Subcutaneous abdominal adipose tissue (tissue), 5 donors: ENCODE results near the gene FAM25G.
"Not testable (repeated sequence)": the region's sequence is repeated elsewhere in the genome, so short reads cannot be mapped to it uniquely, and the experiment has no call there.

Experiments
- H3K27ac ChIP-seq: one replicate; pipeline ENCODE4 v1.7.0; 2013; ENCODE audit warnings: low read depth, mild to moderate bottlenecking, inconsistent platforms, low read length, moderate library complexity
- H3K27me3 ChIP-seq, 5 donors: one replicate each; pipeline ENCODE4 v1.7.0; 2013; ENCODE audit warnings: low read length in 5 of 5, inconsistent platforms in 1 of 5; ENCODE audit not compliant: control insufficient read depth in 5 of 5, insufficient read depth in 4 of 5
- H3K36me3 ChIP-seq, 5 donors: one replicate each; pipeline ENCODE4 v1.7.0; 2013; ENCODE audit warnings: low read length in 5 of 5; ENCODE audit not compliant: control insufficient read depth in 5 of 5, insufficient read depth in 5 of 5
- H3K4me1 ChIP-seq, 5 donors: one replicate each; pipeline ENCODE4 v1.7.0; 2013; ENCODE audit warnings: low read length in 5 of 5, mild to moderate bottlenecking in 3 of 5, moderate library complexity in 1 of 5; ENCODE audit not compliant: control insufficient read depth in 5 of 5, insufficient read depth in 5 of 5
- H3K4me3 ChIP-seq, 5 donors: one replicate each; pipeline ENCODE4 v1.7.0; 2013; ENCODE audit warnings: low read length in 5 of 5, low read depth in 1 of 5
- H3K9ac ChIP-seq, 5 donors: one replicate each; pipeline ENCODE4 v1.7.0; 2013; ENCODE audit warnings: low read length in 5 of 5, mild to moderate bottlenecking in 4 of 5, moderate library complexity in 3 of 5
- H3K9me3 ChIP-seq, 5 donors: one replicate each; pipeline ENCODE4 v1.7.0; 2013; ENCODE audit warnings: low read length in 5 of 5; ENCODE audit not compliant: control insufficient read depth in 5 of 5
- donor health status: healthy.
- donor health status: healthy.
- donor health status: healthy.
- donor health status: healthy.
- donor health status: healthy.

The FAM25G gene

GRCh38 chr10:47491600-47491999 lies at the start of gene FAM25G:
FAM25G (minus strand) TSS chr10:47491700; CDS start chr10:47491674, 26 bp downstream.
- H3K27me3 ChIP-seq, H3K27ac ChIP-seq, H3K4me1 ChIP-seq, H3K9ac ChIP-seq, H3K4me3 ChIP-seq, H3K9me3 ChIP-seq, H3K36me3 ChIP-seq: not testable (repeated sequence)

GRCh38 chr10:47536430-47536829 lies 44.9 kb upstream of the FAM25G start:
- H3K36me3 ChIP-seq = not testable (repeated sequence)

GRCh38 chr10:47523475-47523874 lies 32.0 kb upstream of the FAM25G start, which contains the start of gene AGAP9:
AGAP9 (minus strand) TSS chr10:47523638; CDS start chr10:47523526, 112 bp downstream.
- H3K4me1 ChIP-seq, H3K4me3 ChIP-seq, H3K27ac ChIP-seq, H3K36me3 ChIP-seq, H3K27me3 ChIP-seq, H3K9ac ChIP-seq, H3K9me3 ChIP-seq: not testable (repeated sequence)

More at GRCh38 chr10:47536430-47536829, 44.9 kb upstream of the FAM25G start:
- H3K27ac ChIP-seq, H3K9ac ChIP-seq, H3K4me1 ChIP-seq, H3K27me3 ChIP-seq, H3K4me3 ChIP-seq, H3K9me3 ChIP-seq: not testable (repeated sequence)

- H3K4me3 ChIP-seq, H3K27me3 ChIP-seq, H3K4me1 ChIP-seq, H3K9me3 ChIP-seq, H3K36me3 ChIP-seq, H3K9ac ChIP-seq, H3K27ac ChIP-seq: not testable (repeated sequence)
These were observed 10.8 kb upstream of the FAM25G start for GRCh38 chr10:47502313-47502712.

- not testable (repeated sequence) for H3K4me1 ChIP-seq, H3K9me3 ChIP-seq, H3K27ac ChIP-seq, H3K4me3 ChIP-seq, H3K9ac ChIP-seq, H3K36me3 ChIP-seq, H3K27me3 ChIP-seq
These were observed 2.7 kb upstream of the FAM25G start for GRCh38 chr10:47494226-47494625.

GRCh38 chr10:47489630-47490029 lies 1.9 kb downstream of the FAM25G start:
- H3K9ac ChIP-seq, H3K27ac ChIP-seq, H3K4me1 ChIP-seq, H3K9me3 ChIP-seq, H3K27me3 ChIP-seq, H3K36me3 ChIP-seq, H3K4me3 ChIP-seq: not testable (repeated sequence)

GRCh38 chr10:47485943-47486342 lies 5.6 kb downstream of the FAM25G start:
- not testable (repeated sequence) for H3K27ac ChIP-seq, H3K9ac ChIP-seq, H3K9me3 ChIP-seq, H3K4me3 ChIP-seq, H3K27me3 ChIP-seq, H3K4me1 ChIP-seq, H3K36me3 ChIP-seq

GRCh38 chr10:47484786-47485185 lies 6.7 kb downstream of the FAM25G start:
- H3K4me3 ChIP-seq, H3K9ac ChIP-seq, H3K27me3 ChIP-seq, H3K4me1 ChIP-seq, H3K9me3 ChIP-seq, H3K27ac ChIP-seq, H3K36me3 ChIP-seq: not testable (repeated sequence)

GRCh38 chr10:47483923-47484322 lies 7.6 kb downstream of the FAM25G start, which contains the start of gene ANXA8:
ANXA8 (minus strand) TSS chr10:47484115; CDS start chr10:47483933, 182 bp downstream.
- H3K9ac ChIP-seq, H3K27me3 ChIP-seq, H3K9me3 ChIP-seq, H3K4me1 ChIP-seq, H3K36me3 ChIP-seq, H3K4me3 ChIP-seq, H3K27ac ChIP-seq: not testable (repeated sequence)

- not testable (repeated sequence) for H3K27ac ChIP-seq, H3K4me1 ChIP-seq, H3K4me3 ChIP-seq, H3K9me3 ChIP-seq, H3K27me3 ChIP-seq, H3K9ac ChIP-seq, H3K36me3 ChIP-seq
These were observed 9.1 kb downstream of the FAM25G start for GRCh38 chr10:47482367-47482766.

- not testable (repeated sequence) for H3K27ac ChIP-seq, H3K36me3 ChIP-seq, H3K4me3 ChIP-seq, H3K9ac ChIP-seq, H3K9me3 ChIP-seq, H3K27me3 ChIP-seq, H3K4me1 ChIP-seq
These were observed 9.7 kb downstream of the FAM25G start for GRCh38 chr10:47481768-47482181.
